ENCODE results near the gene LCN6.
"Not testable (repeated sequence)": the region's sequence is repeated elsewhere in the genome, so short reads cannot be mapped to it uniquely, and the experiment has no call there.

Gene LCN6

GRCh38 chr9:136756134-136756438 lies 7.8 kb upstream of the LCN6 start:
- Histone ChIP-seq H3K4me1 (ENCODE audit: low read depth, poor library complexity, severe bottlenecking) (peaks cover 6% of the 10 kb centered on the region), H4K20me1 (ENCODE audit: insufficient read depth) (no peaks in the 10 kb centered on the region), H2AFZ (ENCODE audit: low read depth) (no peak overlapping the region), H3K36me3 (ENCODE audit: insufficient read depth) (no peaks in the 10 kb centered on the region), H3K27ac (no peak overlapping the region), H3K79me2 (ENCODE audit: insufficient read depth, low read depth) (no peaks in the 10 kb centered on the region), H3K27me3 (ENCODE audit: insufficient read depth, low read depth) (peaks cover 48% of the 10 kb centered on the region), H3K4me3 (IDR thresholded peaks at IDR 0.05; ENCODE audit: insufficient read depth, low read depth, low read length) (no peak overlapping the region), H3K9ac (no peak overlapping the region), H3K4me2 (no peak overlapping the region)
- TF ChIP-seq, protein P1, sequence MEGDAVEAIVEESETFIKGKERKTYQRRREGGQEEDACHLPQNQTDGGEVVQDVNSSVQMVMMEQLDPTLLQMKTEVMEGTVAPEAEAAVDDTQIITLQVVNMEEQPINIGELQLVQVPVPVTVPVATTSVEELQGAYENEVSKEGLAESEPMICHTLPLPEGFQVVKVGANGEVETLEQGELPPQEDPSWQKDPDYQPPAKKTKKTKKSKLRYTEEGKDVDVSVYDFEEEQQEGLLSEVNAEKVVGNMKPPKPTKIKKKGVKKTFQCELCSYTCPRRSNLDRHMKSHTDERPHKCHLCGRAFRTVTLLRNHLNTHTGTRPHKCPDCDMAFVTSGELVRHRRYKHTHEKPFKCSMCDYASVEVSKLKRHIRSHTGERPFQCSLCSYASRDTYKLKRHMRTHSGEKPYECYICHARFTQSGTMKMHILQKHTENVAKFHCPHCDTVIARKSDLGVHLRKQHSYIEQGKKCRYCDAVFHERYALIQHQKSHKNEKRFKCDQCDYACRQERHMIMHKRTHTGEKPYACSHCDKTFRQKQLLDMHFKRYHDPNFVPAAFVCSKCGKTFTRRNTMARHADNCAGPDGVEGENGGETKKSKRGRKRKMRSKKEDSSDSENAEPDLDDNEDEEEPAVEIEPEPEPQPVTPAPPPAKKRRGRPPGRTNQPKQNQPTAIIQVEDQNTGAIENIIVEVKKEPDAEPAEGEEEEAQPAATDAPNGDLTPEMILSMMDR (conservative IDR thresholded peaks at IDR 0.05; ENCODE audit: low read depth, low read length) = no peak

GRCh38 chr9:136755302-136756133 lies 7.2 kb upstream of the LCN6 start:
- not testable (repeated sequence) for H3K4me2 ChIP-seq; H2AFZ ChIP-seq (ENCODE audit: low read depth); H3K79me2 ChIP-seq (ENCODE audit: insufficient read depth, low read depth); H3K27ac ChIP-seq; H3K4me1 ChIP-seq (ENCODE audit: low read depth, poor library complexity, severe bottlenecking); H3K4me3 ChIP-seq (IDR thresholded peaks at IDR 0.05; ENCODE audit: insufficient read depth, low read depth, low read length); H4K20me1 ChIP-seq (ENCODE audit: insufficient read depth); H3K9ac ChIP-seq; H3K36me3 ChIP-seq (ENCODE audit: insufficient read depth)
- peaks cover 50% of the 10 kb centered on the region for H3K27me3 ChIP-seq (ENCODE audit: insufficient read depth, low read depth)

- Histone ChIP-seq H3K27ac (no peak overlapping the region), H3K27me3 (ENCODE audit: insufficient read depth, low read depth) (peaks cover 51% of the 10 kb centered on the region), H3K9ac (no peak overlapping the region), H2AFZ (ENCODE audit: low read depth) (no peak overlapping the region), H3K4me1 (ENCODE audit: low read depth, poor library complexity, severe bottlenecking) (no peaks in the 10 kb centered on the region), H3K4me3 (IDR thresholded peaks at IDR 0.05; ENCODE audit: insufficient read depth, low read depth, low read length) (no peak overlapping the region), H3K36me3 (ENCODE audit: insufficient read depth) (no peaks in the 10 kb centered on the region), H3K4me2 (no peak overlapping the region), H4K20me1 (ENCODE audit: insufficient read depth) (no peaks in the 10 kb centered on the region), H3K79me2 (ENCODE audit: insufficient read depth, low read depth) (no peaks in the 10 kb centered on the region)
- TF ChIP-seq, protein P1 (conservative IDR thresholded peaks at IDR 0.05; ENCODE audit: low read depth, low read length) = no peak
Observed at GRCh38 chr9:136754626-136755301, 6.4 kb upstream of the LCN6 start.

DNA sequence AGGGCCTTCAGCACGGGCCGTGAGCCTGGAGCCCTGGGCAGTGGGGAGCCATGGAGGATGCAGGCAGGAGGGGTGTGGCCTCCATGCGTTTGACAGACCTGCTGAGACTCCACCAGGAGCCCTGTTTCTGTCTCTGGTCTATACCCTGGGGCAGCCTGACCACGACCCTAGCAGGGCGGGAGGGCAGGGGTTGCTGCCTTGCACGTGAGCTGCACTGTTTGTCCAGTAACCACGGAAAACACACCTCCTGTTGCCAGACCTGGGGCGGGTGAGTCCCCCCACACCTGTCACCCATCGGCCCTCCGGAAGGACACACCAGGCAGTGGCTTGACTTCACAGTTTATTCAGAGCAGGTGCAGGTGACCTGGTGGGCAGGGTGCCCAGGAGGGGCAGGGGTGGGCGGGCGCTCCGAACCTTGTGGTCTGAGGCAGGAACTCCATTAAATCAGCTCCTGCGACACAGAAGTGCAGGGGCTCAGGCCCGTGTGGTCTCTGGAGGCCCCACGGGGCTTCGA lies 5.8 kb upstream of the LCN6 start:
- H4K20me1 ChIP-seq (ENCODE audit: insufficient read depth) = no peaks in the 10 kb centered on the region
- no peaks in the 10 kb centered on the region for H3K79me2 ChIP-seq (ENCODE audit: insufficient read depth, low read depth)
- no peak overlapping the region for H2AFZ ChIP-seq (ENCODE audit: low read depth)
- H3K4me2 ChIP-seq = no peak overlapping the region
- H3K27ac ChIP-seq = no peak overlapping the region
- H3K9ac ChIP-seq = no peak overlapping the region
- peaks cover 54% of the 10 kb centered on the region for H3K27me3 ChIP-seq (ENCODE audit: insufficient read depth, low read depth)
- H3K36me3 ChIP-seq (ENCODE audit: insufficient read depth) = no peaks in the 10 kb centered on the region
- TF ChIP-seq, protein P1 (conservative IDR thresholded peaks at IDR 0.05; ENCODE audit: low read depth, low read length) = no peak
- no peak overlapping the region for H3K4me3 ChIP-seq (IDR thresholded peaks at IDR 0.05; ENCODE audit: insufficient read depth, low read depth, low read length)
- no peaks in the 10 kb centered on the region for H3K4me1 ChIP-seq (ENCODE audit: low read depth, poor library complexity, severe bottlenecking)

All from KMS-11 (cell line).